ENCODE measurements around the gene NKIRAS2. TPM values are rescaled to one million over a fixed set of nuclear protein-coding genes. Genes with fewer than 3 reads are reported as not detected.

The NKIRAS2 gene
- total RNA-seq, 2 donors from 2014 or later = 14.3 to 15.6 TPM

- no peak overlapping the region for H3K4me3 Mint-ChIP-seq
- H3K9me3 ChIP-seq (ENCODE audit: control insufficient read depth, low read length, poor library complexity, severe bottlenecking) = no peaks in the 10 kb centered on the region
- ATAC-seq (no peak), DNase-seq (no peak)
- H3K4me1 Mint-ChIP-seq = peaks cover 8% of the 10 kb centered on the region
- no peak overlapping the region for H3K27ac Mint-ChIP-seq
- H3K27me3 Mint-ChIP-seq = peaks cover 56% of the 10 kb centered on the region
- H3K36me3 Mint-ChIP-seq (ENCODE audit: low read depth) = no peaks in the 10 kb centered on the region
These were observed 39.9 kb downstream of the NKIRAS2 start for GRCh38 chr17:42059815-42060214.

DNA sequence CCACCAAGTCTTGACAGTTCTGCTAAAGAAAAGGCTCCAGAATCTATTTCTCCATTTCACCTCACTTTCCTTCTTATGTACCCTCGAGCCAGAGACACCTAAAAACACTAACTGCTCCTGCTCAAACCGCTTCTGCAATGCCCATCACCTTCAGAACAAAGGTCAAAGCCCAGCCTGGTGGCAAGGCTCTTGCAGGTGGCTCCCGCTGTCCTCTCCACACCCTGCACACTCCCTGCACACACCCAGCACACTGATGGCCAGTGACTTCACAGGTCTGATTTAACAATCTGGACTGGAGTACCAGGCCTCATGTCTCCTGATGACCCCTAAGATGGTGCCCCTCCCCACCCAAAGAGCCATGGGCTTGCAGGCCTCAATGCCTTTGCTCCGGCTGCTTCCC is 40.3 kb downstream of the NKIRAS2 start:
- peaks cover 8% of the 10 kb centered on the region for H3K4me1 Mint-ChIP-seq
- no peaks in the 10 kb centered on the region for H3K36me3 Mint-ChIP-seq (ENCODE audit: low read depth)
- DNase-seq (no peak), ATAC-seq (no peak)
- H3K9me3 ChIP-seq (ENCODE audit: control insufficient read depth, low read length, poor library complexity, severe bottlenecking) = no peaks in the 10 kb centered on the region
- H3K27ac Mint-ChIP-seq = no peak overlapping the region
- H3K4me3 Mint-ChIP-seq = no peak overlapping the region
- peaks cover 51% of the 10 kb centered on the region for H3K27me3 Mint-ChIP-seq

- Mint-ChIP-seq H3K4me1 (peaks cover 8% of the 10 kb centered on the region), H3K27me3 (peaks cover 46% of the 10 kb centered on the region), H3K4me3 (no peak overlapping the region), H3K36me3 (ENCODE audit: low read depth) (no peaks in the 10 kb centered on the region), H3K27ac (no peak overlapping the region)
- ATAC-seq (no peak), DNase-seq (no peak)
- no peaks in the 10 kb centered on the region for H3K9me3 ChIP-seq (ENCODE audit: control insufficient read depth, low read length, poor library complexity, severe bottlenecking)
These were observed 42.0 kb downstream of the NKIRAS2 start for GRCh38 chr17:42061646-42062487.

GRCh38 chr17:42062681-42063080 is 42.8 kb downstream of the NKIRAS2 start:
- Mint-ChIP-seq H3K36me3 (ENCODE audit: low read depth) (no peaks in the 10 kb centered on the region), H3K27me3 (peaks cover 39% of the 10 kb centered on the region), H3K4me3 (no peak overlapping the region), H3K27ac (no peak overlapping the region), H3K4me1 (peaks cover 8% of the 10 kb centered on the region)
- H3K9me3 ChIP-seq (ENCODE audit: control insufficient read depth, low read length, poor library complexity, severe bottlenecking) = no peaks in the 10 kb centered on the region
- DNase-seq (no peak), ATAC-seq (no peak)

- Mint-ChIP-seq H3K27ac (peak overlapping the region; percentile 16), H3K4me1 (peaks cover 8% of the 10 kb centered on the region), H3K4me3 (no peak overlapping the region), H3K36me3 (ENCODE audit: low read depth) (no peaks in the 10 kb centered on the region), H3K27me3 (peaks cover 31% of the 10 kb centered on the region)
- ATAC-seq (no peak), DNase-seq (no peak)
- no peaks in the 10 kb centered on the region for H3K9me3 ChIP-seq (ENCODE audit: control insufficient read depth, low read length, poor library complexity, severe bottlenecking)
These were observed 45.3 kb downstream of the NKIRAS2 start for GRCh38 chr17:42065201-42065600.

- H3K27ac Mint-ChIP-seq = no peak overlapping the region
These were observed 47.6 kb downstream of the NKIRAS2 start for GRCh38 chr17:42067371-42068091.

GRCh38 chr17:42068979-42069378 is 49.1 kb downstream of the NKIRAS2 start:
- no peak overlapping the region for H3K4me3 Mint-ChIP-seq
- H3K36me3 Mint-ChIP-seq (ENCODE audit: low read depth) = no peaks in the 10 kb centered on the region
- peaks cover 3% of the 10 kb centered on the region for H3K4me1 Mint-ChIP-seq
- no peak overlapping the region for H3K27ac Mint-ChIP-seq
- peaks cover 28% of the 10 kb centered on the region for H3K27me3 Mint-ChIP-seq
- ATAC-seq = no peak
- DNase-seq = no peak
- H3K9me3 ChIP-seq (ENCODE audit: control insufficient read depth, low read length, poor library complexity, severe bottlenecking) = no peaks in the 10 kb centered on the region

More at GRCh38 chr17:42067371-42068091, 47.6 kb downstream of the NKIRAS2 start:
- Mint-ChIP-seq H3K27me3 (peaks cover 27% of the 10 kb centered on the region), H3K4me1 (peaks cover 8% of the 10 kb centered on the region), H3K4me3 (no peak overlapping the region), H3K36me3 (ENCODE audit: low read depth) (no peaks in the 10 kb centered on the region)
- peak; percentile 56 to 70 (median 57) for DNase-seq
- no peaks in the 10 kb centered on the region for H3K9me3 ChIP-seq (ENCODE audit: control insufficient read depth, low read length, poor library complexity, severe bottlenecking)
- ATAC-seq = peak; percentile 66

- H3K27me3 Mint-ChIP-seq = peaks cover 32% of the 10 kb centered on the region
- peak overlapping the region; percentile 43 for H3K4me3 Mint-ChIP-seq
- H3K36me3 Mint-ChIP-seq (ENCODE audit: low read depth) = no peaks in the 10 kb centered on the region
- no peak for ATAC-seq
- H3K4me1 Mint-ChIP-seq = no peaks in the 10 kb centered on the region
- H3K9me3 ChIP-seq (ENCODE audit: control insufficient read depth, low read length, poor library complexity, severe bottlenecking) = no peaks in the 10 kb centered on the region
- no peak overlapping the region for H3K27ac Mint-ChIP-seq
- DNase-seq = no peak
These were observed 51.9 kb downstream of the NKIRAS2 start for GRCh38 chr17:42071810-42072209.

DNA sequence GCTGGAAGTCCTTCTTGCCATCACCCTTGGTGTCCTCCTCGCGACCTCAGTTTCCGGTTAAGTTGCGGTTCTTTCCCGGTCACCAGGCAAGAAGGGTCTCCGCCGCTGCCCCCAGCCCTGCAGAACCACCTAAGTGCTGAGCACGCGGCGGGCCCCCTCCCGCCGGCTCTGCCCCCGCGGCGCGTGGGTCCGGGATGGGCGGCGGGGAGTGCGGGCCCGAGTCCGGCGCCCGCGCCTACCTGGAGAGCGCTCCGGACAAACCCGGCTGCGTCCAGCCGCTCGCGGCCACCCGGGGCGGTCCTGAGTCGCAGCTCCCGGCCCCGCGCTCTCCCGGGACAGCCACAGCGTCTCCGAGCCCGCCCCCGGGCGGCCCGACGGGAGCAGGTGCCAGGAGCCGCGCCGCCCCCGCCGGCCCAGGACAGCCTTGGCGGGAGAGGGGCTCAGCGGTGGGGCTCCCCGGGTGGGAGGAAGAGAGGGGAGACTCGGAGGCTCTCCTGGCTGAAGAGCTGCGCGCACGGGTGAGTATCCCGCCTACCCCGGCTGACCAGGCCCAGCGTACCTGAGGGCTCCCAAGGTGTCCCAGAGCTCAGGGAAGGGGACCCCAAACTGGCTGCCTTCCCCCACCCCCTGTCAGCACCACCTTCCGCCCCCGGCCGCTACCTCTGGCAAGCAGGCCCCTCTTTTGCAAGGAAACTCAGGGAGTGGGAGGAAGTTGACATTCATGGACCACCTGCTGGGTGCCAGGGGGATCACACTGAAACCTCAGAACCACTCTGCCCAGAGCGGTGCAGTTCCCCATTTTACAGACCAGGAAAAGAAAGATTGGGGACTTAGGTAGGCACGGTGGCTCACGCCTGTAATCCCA is 52.7 kb downstream of the NKIRAS2 start:
- peaks cover 32% of the 10 kb centered on the region for H3K27me3 Mint-ChIP-seq
- no peak for ATAC-seq
- no peaks in the 10 kb centered on the region for H3K4me1 Mint-ChIP-seq
- no peak overlapping the region for H3K27ac Mint-ChIP-seq
- H3K4me3 Mint-ChIP-seq = peak overlapping the region; percentile 57
- H3K36me3 Mint-ChIP-seq (ENCODE audit: low read depth) = no peaks in the 10 kb centered on the region
- no peak for DNase-seq
- no peaks in the 10 kb centered on the region for H3K9me3 ChIP-seq (ENCODE audit: control insufficient read depth, low read length, poor library complexity, severe bottlenecking)

Other genes with a start within 250 kb of the NKIRAS2 start
- 1 to 10 TPM in 1 of 2 donors, under 1 TPM in 1; 0.63 to 1.4 TPM for gene JUP, start 233.4 kb upstream of the NKIRAS2 start, total RNA-seq
- gene P3H4, start 208.1 kb upstream of the NKIRAS2 start, total RNA-seq = 1 to 10 TPM; 1.7 to 2.0 TPM
- not detected for gene FKBP10, start 207.1 kb upstream of the NKIRAS2 start, total RNA-seq
- 10 to 100 TPM; 23.1 to 28.9 TPM for gene NT5C3B, start 183.9 kb upstream of the NKIRAS2 start, total RNA-seq
- not detected for gene KLHL10, start 182.3 kb upstream of the NKIRAS2 start, total RNA-seq
- 10 to 100 TPM; 17.7 to 31.6 TPM for gene KLHL11, start 154.7 kb upstream of the NKIRAS2 start, total RNA-seq
- gene ACLY, start 101.1 kb upstream of the NKIRAS2 start, total RNA-seq = 10 to 100 TPM; 65.5 to 73.4 TPM
- 1 to 10 TPM; 3.7 to 4.3 TPM for gene ODAD4, start 89.5 kb upstream of the NKIRAS2 start, total RNA-seq
- gene CNP, start 53.3 kb upstream of the NKIRAS2 start, total RNA-seq = 10 to 100 TPM; 21.0 to 23.4 TPM
- gene DNAJC7, start 2.7 kb upstream of the NKIRAS2 start, total RNA-seq = 100 to 1,000 TPM; 113 to 124 TPM
- under 1 TPM; 0.65 to 0.85 TPM for gene C17orf113, start 30.5 kb downstream of the NKIRAS2 start, total RNA-seq
- gene ZNF385C, start 78.4 kb downstream of the NKIRAS2 start, total RNA-seq = under 1 TPM; 0.16 to 0.20 TPM
- gene DHX58, start 92.6 kb downstream of the NKIRAS2 start, total RNA-seq = 10 to 100 TPM; 16.9 to 24.0 TPM
- 10 to 100 TPM; 33.3 to 35.5 TPM for gene KAT2A, start 101.3 kb downstream of the NKIRAS2 start, total RNA-seq
- not detected for gene HSPB9, start 102.7 kb downstream of the NKIRAS2 start, total RNA-seq
- 10 to 100 TPM; 74.3 to 97.9 TPM for gene RAB5C, start 134.9 kb downstream of the NKIRAS2 start, total RNA-seq
- under 1 TPM; 0.45 to 0.94 TPM for gene KCNH4, start 161.1 kb downstream of the NKIRAS2 start, total RNA-seq
- not detected for gene HCRT, start 165.4 kb downstream of the NKIRAS2 start, total RNA-seq
- 10 to 100 TPM; 12.4 to 13.5 TPM for gene GHDC, start 174.4 kb downstream of the NKIRAS2 start, total RNA-seq

Data from T-helper 17 cell (primary cell).